ENCODE results near the gene LLPH. TPM values are rescaled to one million over a fixed set of nuclear protein-coding genes. Genes with fewer than 3 reads are reported as not detected.

LLPH gene
- total RNA-seq, 4 donors from 2014 or later = 5.8 to 12.6 (median 7.8) TPM

DNA sequence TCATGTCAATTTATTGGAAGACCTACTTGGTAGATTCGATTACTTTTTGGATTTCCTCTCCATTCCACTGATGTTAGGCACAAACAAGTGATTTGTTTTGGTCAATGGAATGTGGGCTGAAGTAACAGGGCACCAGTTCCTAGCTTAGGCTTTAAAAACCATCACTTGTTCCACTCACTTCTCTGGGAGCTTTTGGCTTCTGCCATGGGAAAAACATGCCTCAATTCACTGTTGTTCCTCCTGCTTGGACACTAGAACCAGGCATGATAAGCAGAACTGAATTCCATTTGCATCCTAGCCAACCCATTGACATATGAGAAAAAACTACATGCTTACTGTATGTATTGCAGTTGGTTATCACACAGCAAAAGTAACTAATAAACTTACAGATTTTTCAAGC, 47.8 kb downstream of the LLPH start:
- DNase-seq (ENCODE audit: extremely low spot score) = no peak
- TF ChIP-seq POLR2A (IDR thresholded peaks at IDR 0.05; ENCODE audit: low read depth) (no peak), POLR2AphosphoS5 (IDR thresholded peaks at IDR 0.05) (no peak), EP300 (IDR thresholded peaks at IDR 0.05) (no peak)
- TF ChIP-seq, protein P1, sequence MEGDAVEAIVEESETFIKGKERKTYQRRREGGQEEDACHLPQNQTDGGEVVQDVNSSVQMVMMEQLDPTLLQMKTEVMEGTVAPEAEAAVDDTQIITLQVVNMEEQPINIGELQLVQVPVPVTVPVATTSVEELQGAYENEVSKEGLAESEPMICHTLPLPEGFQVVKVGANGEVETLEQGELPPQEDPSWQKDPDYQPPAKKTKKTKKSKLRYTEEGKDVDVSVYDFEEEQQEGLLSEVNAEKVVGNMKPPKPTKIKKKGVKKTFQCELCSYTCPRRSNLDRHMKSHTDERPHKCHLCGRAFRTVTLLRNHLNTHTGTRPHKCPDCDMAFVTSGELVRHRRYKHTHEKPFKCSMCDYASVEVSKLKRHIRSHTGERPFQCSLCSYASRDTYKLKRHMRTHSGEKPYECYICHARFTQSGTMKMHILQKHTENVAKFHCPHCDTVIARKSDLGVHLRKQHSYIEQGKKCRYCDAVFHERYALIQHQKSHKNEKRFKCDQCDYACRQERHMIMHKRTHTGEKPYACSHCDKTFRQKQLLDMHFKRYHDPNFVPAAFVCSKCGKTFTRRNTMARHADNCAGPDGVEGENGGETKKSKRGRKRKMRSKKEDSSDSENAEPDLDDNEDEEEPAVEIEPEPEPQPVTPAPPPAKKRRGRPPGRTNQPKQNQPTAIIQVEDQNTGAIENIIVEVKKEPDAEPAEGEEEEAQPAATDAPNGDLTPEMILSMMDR (IDR thresholded peaks at IDR 0.05) = no peak
- peaks cover 0 to 10% (median 5%) of the 10 kb centered on the region in 4 donors for H3K9me3 ChIP-seq
- WGBS = 93% methylated on average over 1 of the region's 1 CpG
- intact Hi-C loops (cut with DNase I) = no loop called here
- H3K27me3 ChIP-seq = no peaks in the 10 kb centered on the region
- H3K36me3 ChIP-seq = no peaks in the 10 kb centered on the region
- peaks cover 0 to 3% (median 0%) of the 10 kb centered on the region in 4 donors for H3K4me1 ChIP-seq
- no peak overlapping the region for H3K4me3 ChIP-seq
- H3K27ac ChIP-seq (replicated peaks in 1 of 4) = no peak overlapping the region

DNA sequence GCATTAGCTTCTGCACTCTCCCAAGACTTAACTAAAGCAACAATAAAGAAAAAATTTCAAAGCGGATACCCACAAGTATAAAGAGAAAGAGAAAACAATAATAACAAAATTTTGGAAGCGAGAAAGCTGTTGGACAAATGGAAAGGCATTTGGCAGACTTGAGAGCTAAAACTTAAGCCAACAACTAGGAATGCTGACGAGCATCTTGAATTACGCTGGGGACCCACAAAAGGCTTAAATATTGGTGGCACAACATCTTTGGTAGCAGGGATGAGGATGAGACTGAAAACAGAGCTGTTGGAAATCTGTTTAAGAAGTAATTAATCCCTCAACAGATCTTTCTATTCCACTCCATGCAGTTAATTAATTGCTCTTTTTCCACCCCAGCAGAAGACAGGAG, 49.8 kb downstream of the LLPH start:
- TF ChIP-seq, protein P1 (IDR thresholded peaks at IDR 0.05) = no peak
- TF ChIP-seq EP300 (IDR thresholded peaks at IDR 0.05) (no peak), POLR2AphosphoS5 (IDR thresholded peaks at IDR 0.05) (no peak), POLR2A (IDR thresholded peaks at IDR 0.05; ENCODE audit: low read depth) (no peak)
- Histone ChIP-seq H3K36me3 (no peaks in the 10 kb centered on the region), H3K27me3 (no peaks in the 10 kb centered on the region), H3K4me1 (no peaks in the 10 kb centered on the region), H3K9me3 (peaks cover 0 to 10% (median 5%) of the 10 kb centered on the region in 4 donors), H3K27ac (replicated peaks in 1 of 4) (no peak overlapping the region), H3K4me3 (no peak overlapping the region)
- DNase-seq (ENCODE audit: extremely low spot score) = no peak
- intact Hi-C loops (cut with DNase I) = no loop called here
- 93% methylated on average over 4 of the region's 4 CpGs for WGBS

DNA sequence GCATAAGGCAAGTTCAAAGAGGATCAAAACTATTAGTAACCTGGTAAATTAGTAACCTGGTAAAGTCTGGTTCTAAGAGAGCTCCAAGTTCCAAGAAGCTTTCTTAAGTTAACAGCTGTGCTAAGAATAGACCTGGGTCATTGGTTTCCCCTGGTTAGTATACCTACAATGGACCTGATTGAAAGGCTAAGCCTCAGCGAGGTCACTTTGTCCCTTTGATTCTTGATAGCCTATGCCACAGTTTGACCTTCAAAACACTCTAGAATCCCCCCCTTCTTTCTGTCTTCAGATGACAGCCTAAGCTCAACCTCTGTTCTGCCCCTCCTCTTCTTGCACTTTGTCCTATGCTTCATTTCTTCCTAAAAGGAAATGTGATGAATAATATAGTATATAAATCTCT, 53.0 kb downstream of the LLPH start:
- TF ChIP-seq POLR2AphosphoS5 (IDR thresholded peaks at IDR 0.05) (no peak), EP300 (IDR thresholded peaks at IDR 0.05) (no peak), POLR2A (IDR thresholded peaks at IDR 0.05; ENCODE audit: low read depth) (no peak)
- TF ChIP-seq, protein P1 (IDR thresholded peaks at IDR 0.05) = no peak
- intact Hi-C loops (cut with DNase I) = no loop called here
- Histone ChIP-seq H3K9me3 (no peaks in the 10 kb centered on the region), H3K4me1 (no peaks in the 10 kb centered on the region), H3K36me3 (no peaks in the 10 kb centered on the region), H3K27ac (replicated peaks in 1 of 4) (no peak overlapping the region), H3K4me3 (no peak overlapping the region), H3K27me3 (no peaks in the 10 kb centered on the region)
- WGBS = 90% methylated on average over 1 of the region's 1 CpG
- DNase-seq (ENCODE audit: extremely low spot score) = no peak

DNA sequence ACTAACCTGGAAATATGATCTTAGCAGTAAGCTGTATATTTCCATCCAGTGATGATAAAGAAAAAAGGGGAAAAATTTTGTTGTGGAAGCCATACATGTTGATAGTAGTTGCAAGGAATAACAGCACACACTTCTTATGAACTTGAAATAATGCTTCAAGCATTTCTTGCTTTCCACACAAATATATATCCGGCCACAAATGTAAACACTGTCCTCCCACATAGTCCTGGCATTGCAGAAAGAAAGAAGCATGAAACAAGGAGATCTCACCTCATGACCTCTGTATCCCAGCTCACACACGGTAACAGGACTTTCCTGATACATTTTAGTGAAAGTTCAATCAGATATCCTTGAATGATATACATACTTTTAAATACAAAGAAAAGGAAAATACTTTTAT, 56.0 kb downstream of the LLPH start:
- no peaks in the 10 kb centered on the region for H3K27me3 ChIP-seq
- H3K4me3 ChIP-seq = no peak overlapping the region
- no peak for DNase-seq (ENCODE audit: extremely low spot score)
- no peak overlapping the region for H3K27ac ChIP-seq (replicated peaks in 1 of 4)
- no peaks in the 10 kb centered on the region for H3K9me3 ChIP-seq
- no peak for TF ChIP-seq POLR2AphosphoS5 (IDR thresholded peaks at IDR 0.05)
- no peak for TF ChIP-seq EP300 (IDR thresholded peaks at IDR 0.05)
- no peak for TF ChIP-seq POLR2A (IDR thresholded peaks at IDR 0.05; ENCODE audit: low read depth)
- TF ChIP-seq, protein P1 (IDR thresholded peaks at IDR 0.05) = no peak
- no peaks in the 10 kb centered on the region for H3K4me1 ChIP-seq
- intact Hi-C loops (cut with DNase I) = no loop called here
- H3K36me3 ChIP-seq = no peaks in the 10 kb centered on the region
- WGBS = 45% methylated on average over 2 of the region's 2 CpGs

DNA sequence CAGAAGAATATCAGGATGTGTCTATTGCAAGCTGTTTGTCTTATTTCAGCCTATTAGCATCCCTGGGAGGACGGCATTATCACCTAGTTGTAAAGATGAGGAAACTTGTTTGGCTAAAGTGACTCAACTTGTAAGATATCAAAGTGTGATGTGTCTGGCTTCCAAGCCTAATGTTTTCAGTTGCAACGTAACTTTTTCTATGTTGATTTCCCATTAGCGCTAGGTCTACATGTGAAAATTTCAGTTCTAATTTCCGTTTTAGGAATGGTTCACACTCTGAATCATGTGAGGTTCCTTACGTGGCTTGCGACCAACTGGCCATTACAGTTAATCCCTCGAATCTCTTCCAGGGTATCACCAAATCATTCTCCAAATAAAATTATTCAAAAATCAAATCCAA, 58.0 kb downstream of the LLPH start:
- TF ChIP-seq, protein P1 (IDR thresholded peaks at IDR 0.05) = no peak
- TF ChIP-seq POLR2AphosphoS5 (IDR thresholded peaks at IDR 0.05) = no peak
- no peak for TF ChIP-seq EP300 (IDR thresholded peaks at IDR 0.05)
- no peak for TF ChIP-seq POLR2A (IDR thresholded peaks at IDR 0.05; ENCODE audit: low read depth)
- WGBS = 88% methylated on average over 7 of the region's 7 CpGs
- Histone ChIP-seq H3K36me3 (no peaks in the 10 kb centered on the region), H3K9me3 (no peaks in the 10 kb centered on the region), H3K27me3 (no peaks in the 10 kb centered on the region), H3K27ac (replicated peaks in 1 of 4) (no peak overlapping the region), H3K4me3 (no peak overlapping the region), H3K4me1 (no peaks in the 10 kb centered on the region)
- no peak for DNase-seq (ENCODE audit: extremely low spot score)
- intact Hi-C loops (cut with DNase I) = no loop called here
